HG03575 (cell line): ENCODE data around the gene STK35.
A peak's percentile ranks its signal among the peaks of the same experiment; 100 is the strongest.

Experiments
- ATAC-seq: cut with Tn5 transposase; IDR thresholded peaks from one replicate; pipeline ENCODE4 v1.9.1; 2021; ENCODE audit not compliant: unreplicated experiment, insufficient number of reproducible peaks, low FRiP score; ENCODE audit errors: extremely low read depth

STK35 gene

GRCh38 chr20:2101057-2101864 lies at the start of gene STK35:
Gene STK35, plus strand, starts transcription at chr20:2101827. Its CDS starts 55 bp downstream, at chr20:2101882.
- peak; percentile 16 for ATAC-seq

DNA sequence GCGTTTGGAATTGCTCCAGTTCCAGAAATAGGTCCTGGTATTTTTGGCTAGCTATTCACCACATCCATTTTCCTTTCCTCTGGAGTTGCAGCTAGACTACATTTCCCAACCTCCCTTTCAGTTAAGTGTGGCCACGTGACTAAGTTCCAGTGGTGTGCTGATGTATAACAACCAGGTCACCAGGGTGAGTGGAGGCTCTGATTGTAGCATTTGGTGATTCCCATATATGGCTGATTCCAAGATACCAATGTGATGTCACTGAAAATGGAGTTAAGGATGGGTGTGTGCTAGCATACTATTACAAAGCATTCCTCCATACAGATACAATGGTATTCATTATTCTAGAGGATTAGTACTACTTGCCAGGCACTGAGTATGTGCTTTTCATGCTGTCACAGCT lies 49.7 kb upstream of the STK35 start:
- ATAC-seq: no peak

DNA sequence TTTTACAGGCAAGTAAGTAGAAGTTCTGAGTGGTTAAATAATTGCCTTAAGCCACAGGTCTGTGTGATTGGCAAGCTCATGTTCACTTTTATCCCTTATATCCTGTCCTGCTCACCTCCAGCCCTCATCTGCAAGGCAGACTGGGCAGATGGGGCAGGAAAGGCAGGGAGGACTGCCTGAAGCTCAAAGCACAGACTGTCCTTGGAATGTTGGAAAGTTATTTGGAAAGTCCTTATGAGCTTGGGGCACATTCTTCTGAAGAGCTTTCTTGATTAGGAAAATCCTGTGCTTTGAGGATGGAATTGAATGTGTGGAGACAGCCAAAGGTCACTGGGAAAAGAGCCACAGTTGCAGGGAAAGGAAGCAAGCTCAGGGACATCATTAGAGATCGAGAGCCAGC lies 48.9 kb upstream of the STK35 start:
- ATAC-seq: no peak

- ATAC-seq: no peak
These were observed 48.0 kb upstream of the STK35 start for GRCh38 chr20:2053615-2054014.

GRCh38 chr20:2054911-2055310 lies 46.7 kb upstream of the STK35 start:
- no peak for ATAC-seq

- ATAC-seq: no peak
These were observed 42.2 kb upstream of the STK35 start for GRCh38 chr20:2059411-2059810.

- ATAC-seq: no peak
These were observed 36.5 kb upstream of the STK35 start for GRCh38 chr20:2065099-2065498.

DNA sequence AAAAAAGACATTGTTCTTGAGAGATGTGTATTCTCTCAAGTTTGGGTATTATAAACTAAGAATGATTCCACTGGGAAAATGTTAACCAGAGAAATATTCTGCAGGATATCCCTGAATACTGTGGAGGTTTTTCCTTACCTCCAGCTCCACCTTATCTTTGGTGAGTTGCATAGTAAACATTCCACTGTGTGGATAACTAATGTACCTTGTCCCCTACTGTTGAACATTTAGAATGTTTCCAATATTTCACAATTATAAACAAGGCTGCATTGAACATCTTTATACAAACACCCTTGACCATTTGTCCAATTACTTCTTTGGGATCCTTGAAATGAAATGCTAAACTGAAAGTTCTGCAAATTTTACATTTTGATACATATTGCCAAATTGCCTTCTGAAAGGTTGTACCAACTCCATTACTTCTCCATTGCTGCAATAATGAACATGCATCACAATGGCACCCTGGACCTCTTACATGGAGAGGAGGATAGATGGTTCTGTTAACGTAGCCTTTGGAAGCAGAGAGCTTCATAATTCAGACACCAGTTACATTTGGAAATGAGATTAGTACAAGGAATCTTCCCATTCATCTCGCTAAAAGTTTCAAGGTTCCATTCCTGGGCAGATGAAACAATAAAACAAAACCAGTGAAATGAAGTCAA lies 35.0 kb upstream of the STK35 start:
- no peak for ATAC-seq

DNA sequence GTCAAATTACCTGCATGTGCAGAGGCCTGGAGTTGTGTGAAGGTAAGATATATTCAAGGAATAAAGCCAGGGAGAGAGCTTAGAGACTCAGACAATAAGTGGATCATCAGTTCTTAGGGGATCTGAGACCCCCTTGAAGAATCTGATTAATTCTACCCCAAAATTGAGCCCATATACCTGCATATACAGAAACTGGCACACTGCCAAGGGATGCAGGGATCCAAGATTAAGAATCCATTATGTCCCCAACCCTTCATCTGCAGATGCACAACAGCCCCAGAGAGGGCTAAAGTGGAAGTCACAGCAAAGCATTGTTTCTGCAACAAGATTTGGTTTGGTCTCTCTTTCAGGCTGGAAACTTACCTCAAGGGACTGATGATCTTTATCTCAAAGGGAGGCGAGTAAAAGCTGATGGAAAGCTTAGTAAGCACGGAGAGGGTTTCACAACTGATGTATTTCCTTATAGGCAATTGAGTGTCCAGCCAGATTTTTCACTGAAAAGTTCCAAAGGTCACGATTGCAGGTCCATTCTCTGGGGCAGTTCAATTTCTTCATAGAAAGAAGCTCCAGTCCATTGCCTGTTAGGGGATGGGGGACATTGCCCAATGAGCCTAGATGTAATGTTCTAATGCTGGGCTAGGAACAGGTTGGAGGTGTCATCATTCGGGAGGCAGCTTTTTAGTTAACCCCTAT lies 20.9 kb upstream of the STK35 start:
- ATAC-seq: no peak

DNA sequence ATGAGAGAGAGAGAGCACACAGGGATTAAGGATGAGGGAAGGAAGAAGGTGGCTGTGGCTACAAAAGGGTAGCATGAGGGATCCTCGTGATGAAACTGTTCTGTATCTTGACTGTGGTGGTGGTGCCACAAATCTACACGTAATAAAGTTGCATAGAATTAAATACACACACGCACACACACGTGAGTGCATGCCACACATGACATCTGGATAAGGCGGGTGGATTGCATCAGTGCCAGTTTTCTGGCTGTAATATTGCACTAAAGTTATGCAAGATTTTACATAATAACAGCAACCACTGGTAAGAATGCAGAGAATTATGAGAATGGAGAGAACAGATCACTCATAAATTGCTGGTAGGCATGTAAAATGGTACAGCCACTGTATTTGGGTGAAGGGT lies 16.9 kb upstream of the STK35 start:
- no peak for ATAC-seq

- no peak for ATAC-seq
These were observed 15.2 kb upstream of the STK35 start for GRCh38 chr20:2086177-2086979.

- no peak for ATAC-seq
These were observed 14.6 kb upstream of the STK35 start for GRCh38 chr20:2086980-2087377.

GRCh38 chr20:2088891-2089290 lies 12.7 kb upstream of the STK35 start:
- no peak for ATAC-seq

- ATAC-seq: no peak
These were observed 12.2 kb upstream of the STK35 start for GRCh38 chr20:2089447-2089846.

- no peak for ATAC-seq
These were observed 8.4 kb upstream of the STK35 start for GRCh38 chr20:2093159-2093781.

DNA sequence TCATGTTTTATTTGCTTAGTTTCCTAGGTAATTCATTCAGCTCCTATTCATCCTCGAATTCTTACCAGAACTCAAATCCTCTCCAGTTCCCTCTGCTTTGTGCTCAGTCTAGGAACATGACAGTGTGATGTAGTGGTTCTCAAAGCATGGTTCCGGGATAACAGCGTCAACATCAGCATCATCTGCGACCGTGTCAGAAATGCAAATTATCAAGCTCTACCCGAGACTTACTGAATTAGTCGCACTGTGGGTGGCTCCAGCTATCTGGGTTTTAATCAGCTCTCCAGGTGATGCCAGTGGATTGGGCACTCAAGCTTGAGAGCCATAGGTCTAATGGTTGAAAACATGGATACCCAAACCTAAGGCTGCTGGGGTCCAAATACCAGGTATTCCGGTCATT lies 7.7 kb upstream of the STK35 start:
- no peak for ATAC-seq

GRCh38 chr20:2101865-2102584 lies 398 bp downstream of the STK35 start:
- ATAC-seq: peak; percentile 47
